T1000 (cell line): ENCODE results near the gene FAM222A.

Experiments used
- DNase-seq: peaks from one replicate; lab custom pipeline; 2025; ENCODE audit warnings: mixed read lengths; lab: John Stamatoyannopoulos, UW

Gene FAM222A

DNA sequence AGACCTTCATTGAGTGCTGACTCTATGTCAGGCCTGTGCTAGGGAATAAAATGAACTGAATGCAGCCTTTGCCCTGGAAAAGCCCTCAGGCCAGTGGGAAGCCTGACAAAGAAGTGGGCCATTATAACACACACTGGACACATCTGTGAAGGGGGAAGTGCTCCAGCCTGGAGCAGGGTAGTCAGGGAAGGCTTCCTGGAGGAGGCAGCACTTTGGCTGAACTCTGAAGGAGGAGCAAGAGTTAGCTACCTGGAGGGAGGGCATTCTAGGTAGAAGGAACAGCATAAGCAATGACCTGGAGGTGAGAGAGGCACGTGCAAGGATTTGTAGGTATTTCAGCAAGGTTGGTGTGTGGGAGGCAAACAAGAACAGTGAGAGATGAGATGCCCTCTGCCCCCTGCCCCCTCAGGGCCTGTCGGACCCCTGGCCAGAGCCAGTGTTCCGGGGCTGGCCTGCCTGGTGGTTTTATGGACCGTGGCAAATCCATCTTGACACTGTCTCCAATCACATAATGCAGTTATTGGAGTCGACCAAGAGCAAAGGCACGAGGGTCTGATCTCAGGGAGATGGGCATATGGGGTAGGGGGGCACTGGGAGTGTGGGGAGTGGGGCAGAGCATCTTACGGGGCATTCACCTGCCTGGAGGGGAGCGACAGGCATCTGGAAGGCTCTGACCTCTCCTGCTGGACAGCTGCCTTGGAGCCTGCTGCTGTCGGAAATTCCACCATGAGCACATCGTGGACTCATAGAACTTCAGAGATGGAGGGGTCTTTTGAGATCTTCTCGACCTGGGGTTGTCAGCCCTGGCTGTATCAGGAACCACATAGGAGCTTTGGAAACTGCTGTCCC is 2.7 kb upstream of the FAM222A start:
- no peak for DNase-seq

DNA sequence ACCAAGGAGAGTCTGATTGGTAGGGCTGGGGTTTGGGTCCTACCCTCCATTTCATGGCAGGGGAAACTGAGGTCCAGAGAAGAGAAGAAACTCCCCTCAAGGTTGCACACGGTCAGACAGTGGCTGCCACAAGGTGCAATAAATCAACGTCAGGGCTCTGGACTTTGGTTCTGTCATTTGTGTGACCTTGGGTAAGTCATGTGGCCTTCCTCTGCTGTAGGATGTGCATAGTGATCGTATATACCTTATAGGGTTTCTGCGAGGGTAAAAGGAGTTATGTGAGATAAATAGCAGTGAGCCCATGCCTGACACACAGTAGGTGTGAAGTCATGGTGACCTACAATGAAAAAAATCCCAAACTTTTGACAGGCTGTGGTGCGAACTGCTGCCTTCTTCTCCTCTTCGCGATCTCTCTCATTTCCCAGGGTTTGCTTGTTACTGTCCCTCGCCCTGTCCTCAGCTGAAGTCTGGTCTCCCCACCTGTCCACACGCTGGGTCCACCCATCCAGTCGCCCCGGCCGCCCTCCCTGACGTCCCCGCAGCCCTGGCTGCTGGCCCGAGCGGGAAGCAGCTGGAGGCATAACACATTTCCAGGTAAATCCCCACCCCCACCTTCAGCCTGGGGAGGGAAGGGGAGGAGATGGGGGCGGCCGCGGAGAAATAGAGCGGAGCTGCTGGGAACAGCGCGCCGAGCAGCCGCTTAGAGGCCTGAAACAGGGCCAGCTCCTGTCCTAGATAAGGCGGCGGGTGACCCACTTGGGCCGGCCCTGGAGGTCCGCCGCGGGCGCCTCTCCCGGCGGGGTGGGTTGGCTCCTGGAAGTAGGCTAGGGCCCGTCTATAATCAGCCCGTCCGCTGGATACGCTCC is 1.8 kb upstream of the FAM222A start:
- DNase-seq = no peak

DNA sequence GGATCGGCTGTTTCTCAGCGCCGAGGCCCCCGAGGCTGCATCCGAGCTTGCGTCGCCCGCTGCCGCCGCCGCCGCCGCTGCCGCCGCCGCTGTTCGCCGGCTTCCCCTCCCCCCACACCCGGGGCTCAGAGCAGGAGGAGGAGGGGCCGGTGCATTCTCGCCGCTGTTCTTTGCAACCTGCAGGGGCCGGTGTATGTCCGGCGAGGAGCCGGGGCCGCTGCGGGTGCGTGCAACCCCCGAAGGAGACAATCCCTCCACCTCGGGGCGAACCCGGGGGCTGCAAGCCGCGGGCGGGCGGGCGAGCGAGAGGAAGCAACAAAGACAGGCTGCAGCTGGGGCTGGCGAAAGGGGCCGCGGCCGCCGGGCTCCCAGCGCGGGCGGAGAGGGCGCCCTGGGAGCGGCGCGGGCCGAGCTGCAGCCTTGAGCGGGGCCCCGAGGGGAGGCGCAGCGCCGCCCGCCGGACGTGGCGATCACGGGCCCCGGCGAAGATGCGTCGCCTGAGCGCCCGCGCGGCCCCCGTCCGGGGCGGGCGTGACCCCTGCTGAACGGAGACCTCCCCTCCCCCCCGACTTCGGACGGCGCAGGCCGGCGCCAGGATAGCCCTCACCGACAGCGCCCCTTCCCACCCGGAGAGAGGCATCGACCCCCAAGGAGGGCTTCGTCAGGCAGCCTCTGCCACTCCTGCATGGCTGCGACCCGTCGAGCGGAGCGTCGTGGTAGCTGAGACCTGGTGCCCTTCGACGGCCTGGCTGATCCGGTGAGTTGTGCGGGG is 702 bp downstream of the FAM222A start:
- DNase-seq = no peak

DNA sequence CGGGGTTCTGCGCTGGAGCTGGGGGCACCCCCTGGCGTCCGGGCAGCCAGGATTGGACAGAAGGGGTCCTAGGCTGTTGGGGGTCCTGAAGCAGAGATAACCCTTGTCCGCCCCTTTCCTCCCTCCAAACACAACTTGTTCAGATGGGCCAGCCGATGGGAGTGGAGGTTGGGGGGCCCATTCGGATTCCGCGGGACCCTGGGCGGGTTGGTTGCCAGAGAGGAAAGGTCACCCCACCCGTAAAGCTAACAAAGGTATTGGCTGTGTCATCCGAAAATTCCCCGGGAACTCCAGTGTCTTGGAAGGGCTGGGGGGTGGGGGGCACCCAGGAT is 1.3 kb downstream of the FAM222A start:
- DNase-seq = no peak

DNA sequence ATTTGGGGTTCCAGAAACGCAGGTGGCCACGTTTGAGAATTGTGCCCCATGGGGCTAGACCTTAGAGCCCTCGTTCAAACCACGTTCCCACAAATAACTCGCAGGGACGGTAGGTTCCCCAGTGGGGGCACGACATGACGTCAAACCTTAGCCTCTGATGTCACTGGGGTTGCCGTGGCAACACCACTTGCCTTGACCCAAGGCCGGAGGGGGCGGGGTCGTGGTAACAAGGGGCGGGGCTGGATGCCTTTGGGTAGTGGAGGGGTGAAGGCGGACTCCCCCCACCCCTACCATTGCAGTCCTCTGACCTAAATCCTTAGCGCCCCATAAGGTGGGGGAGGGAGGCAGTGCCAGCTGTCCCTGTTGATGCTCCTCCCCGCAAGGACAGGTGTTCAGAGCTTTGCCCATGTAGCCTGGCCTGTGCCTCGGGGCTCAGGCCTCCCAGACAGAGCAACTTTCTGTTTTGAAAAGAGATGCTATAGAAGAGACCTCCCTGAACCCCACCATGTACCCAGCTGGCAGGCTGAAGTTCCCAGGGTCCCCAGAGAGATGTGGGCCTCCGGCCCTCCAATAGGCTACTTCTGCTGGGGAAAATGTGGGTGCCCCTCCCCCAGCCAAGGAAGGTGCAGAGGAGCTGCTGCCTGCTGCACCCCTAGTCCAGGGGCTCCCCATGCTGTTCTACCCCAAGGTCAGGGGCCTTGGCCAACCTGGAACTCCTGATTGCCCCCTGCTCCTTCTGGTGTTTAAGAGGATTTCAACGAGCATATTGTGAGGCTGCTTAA is 1.9 kb downstream of the FAM222A start:
- no peak for DNase-seq

DNA sequence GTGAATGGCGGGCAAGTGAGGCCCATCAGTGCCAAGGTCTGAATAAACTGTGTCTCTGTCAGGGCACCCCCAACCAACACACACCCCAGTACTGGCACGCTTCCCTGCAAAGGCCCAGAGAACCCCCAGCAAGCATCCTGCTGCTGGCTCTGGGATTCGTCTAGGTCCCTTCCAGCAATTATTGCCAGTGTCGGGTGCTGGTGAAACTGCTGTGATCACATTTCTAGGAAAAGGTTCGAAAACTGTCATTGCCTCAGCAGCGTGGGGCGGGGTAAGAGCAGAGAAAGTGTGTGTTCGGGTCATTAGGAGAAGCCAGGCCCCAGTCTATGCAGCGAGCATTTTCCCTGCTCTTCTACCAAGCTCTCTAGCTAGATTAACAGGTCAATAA is 2.5 kb downstream of the FAM222A start:
- no peak for DNase-seq

DNA sequence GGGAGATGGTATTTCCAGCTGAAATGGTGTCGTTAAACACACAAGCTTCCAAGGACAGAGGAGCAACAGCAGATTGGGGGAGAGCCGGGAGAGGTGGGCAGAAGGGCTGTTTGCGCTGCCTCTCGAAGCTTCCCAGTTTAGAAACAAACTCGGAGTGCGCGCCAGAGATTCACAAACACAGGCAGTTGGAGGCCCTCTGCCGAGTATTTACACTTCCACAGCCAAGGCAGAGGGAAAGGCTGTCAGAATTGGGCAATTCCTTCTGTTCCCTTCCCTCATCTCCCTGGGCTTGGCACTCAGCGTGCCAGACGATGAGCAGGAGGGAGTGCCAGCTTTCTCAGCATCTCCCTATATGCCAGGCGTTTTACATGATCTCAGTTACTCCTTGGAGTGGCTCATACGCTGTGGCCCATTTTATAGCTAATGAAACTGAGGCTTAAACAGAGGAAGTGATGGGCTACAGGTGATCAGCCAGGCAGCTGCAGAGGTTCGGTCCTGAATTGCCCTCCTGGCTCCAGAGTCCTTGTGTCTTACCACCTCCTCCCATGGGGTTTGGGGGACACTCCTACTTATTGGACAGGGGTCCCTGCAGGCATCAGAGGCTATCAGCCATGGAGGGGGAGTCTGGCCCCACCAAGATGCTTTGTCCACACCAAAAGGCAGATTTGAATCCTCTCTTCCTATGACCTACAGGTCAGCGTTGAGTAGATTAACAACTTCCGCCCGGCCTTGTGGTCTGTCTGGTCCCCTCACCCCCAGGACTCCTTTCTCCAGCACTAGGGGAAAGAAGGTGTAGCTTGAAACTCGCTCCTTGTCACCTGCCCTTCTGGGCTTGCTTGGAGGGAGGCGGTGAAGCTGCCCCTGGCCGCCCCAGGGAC is 3.1 kb downstream of the FAM222A start:
- no peak for DNase-seq

DNA sequence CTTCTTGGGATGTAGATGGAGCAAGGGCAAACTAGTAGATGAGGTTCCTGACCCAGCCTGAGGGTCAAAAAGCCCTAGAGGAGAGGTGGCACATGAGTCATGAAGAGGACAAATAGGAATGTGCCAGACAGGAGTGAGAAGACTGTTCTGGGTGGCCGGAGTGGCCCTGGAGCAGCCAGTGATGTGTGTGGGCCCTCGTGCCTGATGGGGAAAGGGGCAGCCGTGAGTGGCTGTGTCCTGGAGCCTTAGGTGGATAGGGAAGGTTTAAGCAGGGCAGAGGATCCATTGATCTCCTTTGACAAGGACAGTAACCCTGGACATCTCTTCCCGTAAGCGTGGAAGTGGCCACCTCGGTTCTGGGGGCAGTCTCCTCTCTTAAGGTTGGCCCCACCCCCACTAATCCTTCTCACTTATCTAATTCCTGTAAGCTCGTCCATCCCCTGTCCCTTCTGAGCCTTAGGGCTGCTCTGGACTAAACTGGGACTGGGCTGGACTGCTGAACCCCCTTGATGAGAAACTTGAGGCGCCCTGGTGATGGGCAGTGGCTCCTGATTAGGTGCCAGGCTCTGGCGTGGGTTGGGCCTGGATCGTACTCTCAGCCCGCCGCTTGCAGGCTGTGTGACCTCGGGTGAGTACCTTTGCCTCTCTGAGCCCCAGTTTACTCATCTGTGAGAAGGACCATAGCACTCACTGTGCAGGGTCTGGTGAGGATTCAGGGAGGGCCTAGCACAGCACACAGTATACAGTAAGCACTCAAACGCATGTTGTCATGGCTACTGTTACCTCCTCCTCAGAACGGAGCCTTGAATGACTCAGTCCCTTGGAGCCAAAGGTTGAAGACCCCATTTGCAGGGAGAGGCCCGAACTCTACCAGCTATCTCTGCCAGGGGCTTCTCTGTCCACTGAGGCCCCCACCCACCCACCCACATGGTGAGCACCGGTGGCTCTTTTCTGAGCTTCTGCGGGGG is 4.0 kb downstream of the FAM222A start:
- no peak for DNase-seq

DNA sequence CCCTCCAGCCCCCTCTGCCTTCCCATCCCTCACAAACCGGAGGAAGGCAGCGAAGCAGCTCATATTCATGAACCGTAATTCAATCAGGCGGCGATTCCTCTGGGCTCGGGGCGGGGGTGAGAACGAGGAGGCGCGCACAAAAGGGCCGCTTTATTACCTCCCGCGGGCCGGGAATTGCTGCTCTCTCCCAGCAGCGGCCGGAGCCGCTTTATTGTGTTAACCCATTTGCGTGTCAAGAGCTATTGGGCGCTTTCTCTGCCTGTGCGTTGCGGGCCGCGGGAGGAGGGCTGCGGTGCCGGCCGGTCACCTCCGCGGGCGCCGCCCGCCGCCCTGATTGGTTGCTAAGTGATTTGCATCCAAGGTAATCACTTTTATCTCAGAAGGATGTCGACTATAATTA is 4.8 kb downstream of the FAM222A start:
- DNase-seq = no peak

DNA sequence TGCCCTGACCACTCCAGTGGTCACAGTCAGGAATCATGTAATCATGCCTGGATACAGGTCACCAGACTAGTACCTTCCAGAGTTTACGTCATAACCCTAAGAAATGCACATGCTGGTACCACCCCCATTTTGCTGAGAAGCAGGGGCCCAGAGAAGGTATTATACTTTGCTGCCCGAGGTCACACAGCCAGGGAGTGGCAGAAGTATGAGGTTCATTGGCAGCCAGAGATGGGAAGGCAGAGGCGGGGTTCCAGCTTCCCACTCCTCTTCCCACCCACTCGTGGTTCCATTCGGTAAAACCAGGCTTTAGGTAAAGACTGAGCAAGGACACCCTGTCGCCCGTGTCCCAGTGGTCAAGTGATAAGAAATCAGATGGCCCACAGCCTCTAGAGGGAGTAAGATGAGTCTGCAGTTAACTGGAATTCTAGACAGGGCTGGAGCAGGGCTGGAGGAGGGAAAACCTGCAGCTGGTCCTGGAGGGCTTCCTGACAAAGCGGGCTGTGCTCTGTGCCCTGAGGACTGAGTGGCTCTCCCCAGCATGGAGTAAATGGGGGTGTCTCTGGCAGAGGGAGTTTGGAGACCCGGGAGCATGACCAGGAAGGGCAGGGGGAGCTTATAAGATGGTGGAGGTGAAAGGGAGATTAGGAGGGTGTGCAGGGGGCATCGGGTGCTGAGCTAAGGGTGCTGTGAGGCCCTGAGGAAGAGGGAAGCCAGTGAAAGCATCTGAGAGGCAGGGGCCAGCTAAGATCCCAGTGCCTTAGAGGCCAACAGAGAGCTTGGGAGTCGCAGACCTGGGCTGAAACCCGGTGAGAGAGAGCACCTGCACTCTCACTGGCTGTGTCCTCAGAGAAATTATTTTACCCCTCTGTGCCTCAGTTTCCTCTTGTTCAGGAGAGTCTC is 5.7 kb downstream of the FAM222A start:
- DNase-seq = no peak

DNA sequence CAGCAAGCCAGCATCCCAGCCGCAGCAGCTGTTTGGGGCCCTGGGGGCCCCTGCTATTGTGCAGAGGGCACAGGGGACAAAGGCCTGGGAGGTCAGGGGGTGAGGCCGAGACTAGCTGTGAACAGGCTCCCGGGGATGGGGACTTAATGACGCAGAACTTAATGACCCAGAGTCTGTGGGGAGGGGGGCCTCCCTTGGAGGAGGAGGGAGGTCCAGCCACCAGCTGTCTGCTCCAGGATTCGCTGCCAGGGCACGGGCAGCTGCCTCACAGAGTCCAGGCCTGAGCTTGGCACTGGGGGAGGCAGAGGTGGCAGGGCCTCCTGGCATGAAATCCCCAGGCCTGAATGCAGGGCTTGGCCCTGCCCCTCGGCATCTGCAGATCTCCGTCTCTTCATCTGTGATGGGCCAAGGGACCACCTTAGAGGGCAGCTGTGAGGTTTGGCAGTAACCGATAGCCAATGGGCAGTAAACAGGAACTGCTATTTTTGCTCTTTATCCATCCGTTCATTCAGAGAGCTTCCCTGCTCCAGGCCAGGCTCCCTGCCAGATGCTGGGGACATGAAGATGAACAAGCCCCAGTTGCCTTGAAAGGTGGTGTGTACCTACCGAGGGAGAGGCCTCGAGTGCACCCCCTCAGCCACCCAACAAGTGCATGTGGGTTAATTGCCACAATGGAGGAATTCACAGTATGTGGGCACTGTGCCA is 6.7 kb downstream of the FAM222A start:
- DNase-seq = no peak

DNA sequence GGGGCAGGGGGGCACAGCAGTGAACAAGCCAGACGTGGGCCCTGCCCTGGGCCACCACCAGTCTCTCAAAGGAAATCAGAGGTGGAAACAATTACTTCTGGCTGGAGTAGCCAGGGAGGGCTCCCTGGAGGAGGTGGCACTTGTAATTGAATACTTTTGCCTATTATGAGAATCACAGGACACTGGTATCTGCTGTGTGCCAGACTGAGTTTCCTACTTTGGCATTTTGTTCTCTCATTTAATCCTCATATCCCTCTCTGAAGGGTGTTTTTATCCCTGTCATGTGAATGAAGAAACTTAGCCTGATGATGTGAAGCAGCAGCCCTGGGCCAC is 7.2 kb downstream of the FAM222A start:
- no peak for DNase-seq

DNA sequence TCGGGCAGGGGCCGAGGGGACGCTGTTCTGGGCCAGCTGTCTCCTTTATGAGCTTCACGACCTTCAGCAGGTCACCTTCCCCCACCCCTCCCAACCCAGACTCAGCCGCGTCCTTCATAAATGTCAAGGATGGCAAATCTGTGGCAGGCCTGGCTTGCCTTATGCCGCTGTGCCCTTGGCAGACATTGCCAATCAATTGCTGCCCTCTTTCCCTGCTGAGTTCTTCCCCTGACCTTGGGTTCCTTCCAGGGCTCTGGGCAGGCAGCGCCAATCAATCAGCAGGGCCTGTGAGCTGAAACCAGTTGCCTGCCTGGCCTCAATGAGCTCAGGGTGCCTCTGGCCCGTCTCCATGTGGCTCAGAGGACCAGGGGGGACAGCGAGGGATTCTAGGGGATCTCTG is 7.7 kb downstream of the FAM222A start:
- DNase-seq = no peak

DNA sequence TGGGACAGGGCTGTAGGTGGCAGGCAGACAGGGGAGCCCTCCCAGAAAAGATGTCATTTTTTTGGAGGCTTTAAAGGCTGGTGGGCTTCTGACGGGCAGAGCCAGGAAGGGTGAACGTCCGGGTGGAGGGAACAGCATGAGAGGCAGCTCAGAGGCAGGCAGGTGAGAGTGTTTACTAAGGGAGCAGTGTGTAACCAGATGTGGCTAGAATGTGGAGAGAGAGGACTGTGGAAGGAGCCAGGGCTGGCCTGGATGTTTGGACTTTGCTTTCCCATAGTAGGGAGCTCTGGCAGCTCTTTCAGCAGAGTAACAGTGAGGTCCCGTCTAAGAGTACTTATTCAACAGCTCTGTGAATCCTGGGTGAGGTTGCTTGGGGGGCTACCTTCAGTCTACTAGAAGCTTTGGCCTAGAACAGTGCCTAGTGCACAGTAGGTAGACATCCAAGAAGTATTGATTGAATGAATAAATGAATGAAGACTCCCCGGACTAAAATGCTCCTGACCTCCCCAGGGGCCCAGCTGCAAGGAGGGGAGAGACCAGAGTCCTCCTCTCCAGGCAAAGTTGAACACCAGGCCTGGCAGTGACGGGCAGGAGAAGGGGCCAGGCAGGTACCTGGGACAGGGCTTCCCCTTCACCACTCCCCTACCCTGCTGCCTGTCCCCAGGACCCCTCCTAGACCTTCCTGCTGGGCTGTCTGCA is 8.5 kb downstream of the FAM222A start:
- DNase-seq = no peak

DNA sequence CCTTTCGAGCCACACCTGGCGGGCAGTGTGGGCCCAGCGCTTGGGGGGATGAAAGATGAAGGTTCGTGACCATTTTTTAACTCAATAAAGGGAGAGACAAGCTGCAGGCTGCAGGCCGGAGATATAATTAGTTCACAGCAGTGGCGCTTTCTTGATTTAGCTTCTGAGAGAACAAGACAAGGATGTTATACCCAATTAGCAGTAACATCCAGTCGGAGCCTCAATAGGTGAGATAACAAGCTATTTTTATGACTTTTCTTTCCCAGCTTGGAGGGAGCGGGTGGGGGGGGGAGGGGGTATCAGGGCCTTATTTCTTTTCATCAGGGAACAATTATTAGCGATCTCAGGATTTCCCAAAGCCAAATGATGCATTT is 9.1 kb downstream of the FAM222A start:
- DNase-seq = no peak

DNA sequence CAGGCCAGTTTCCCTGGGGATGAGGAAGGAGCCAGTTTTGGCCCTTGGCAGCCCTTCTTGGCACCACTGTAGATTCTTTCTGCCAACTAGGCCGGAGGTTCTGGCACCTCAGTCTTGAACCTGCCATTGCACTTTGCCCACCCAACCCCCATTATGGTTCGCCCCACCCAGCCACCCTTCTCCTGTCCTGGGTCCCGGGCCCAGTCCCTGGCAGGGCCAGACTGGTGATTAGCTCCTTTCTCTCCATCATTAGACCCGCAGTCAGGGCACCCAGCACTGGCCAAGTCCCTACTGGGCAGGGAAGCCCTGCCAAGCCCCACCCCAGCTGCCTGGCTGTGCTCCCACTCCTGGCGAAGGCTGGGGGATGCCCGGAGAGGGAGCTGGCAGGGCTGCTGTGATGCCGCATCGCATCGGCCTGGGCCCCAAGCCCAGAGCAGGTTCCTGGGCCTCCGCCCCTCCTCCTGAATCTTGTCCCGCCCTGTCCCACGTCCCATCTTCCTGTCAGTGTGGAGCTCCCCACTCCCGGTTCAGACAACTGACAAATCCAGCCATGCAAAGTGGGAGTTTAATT is 9.8 kb downstream of the FAM222A start:
- no peak for DNase-seq

DNA sequence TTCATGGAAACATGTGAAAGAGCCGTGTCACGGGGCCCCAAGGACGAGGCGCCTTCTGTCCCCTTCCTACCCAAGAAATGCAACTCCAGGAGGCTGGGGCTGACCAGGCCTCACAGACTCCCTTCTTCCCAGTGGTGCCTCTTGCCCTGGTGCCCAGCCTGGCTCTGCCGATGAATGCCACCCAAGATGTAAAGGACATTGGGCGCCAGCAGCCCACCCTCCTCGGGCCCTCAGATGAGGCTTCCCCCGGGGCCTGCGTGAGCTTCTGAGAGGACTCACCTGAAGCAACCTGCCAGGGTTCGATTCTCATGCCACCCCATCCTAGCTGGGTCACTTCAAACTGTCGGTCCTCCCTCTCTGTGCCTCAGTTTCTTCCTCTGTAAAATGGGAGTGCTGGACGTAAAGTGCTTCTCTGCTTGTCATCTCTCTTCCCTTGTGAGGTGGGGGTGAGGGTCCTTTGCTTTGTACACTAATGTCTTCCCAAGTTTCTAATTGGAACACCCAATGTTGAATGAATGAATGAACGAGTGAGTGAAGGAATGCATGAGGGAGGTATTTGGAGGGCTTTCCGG is 10.8 kb downstream of the FAM222A start:
- DNase-seq = no peak
